ENCODE measurements around the gene DLG2. TPM values are rescaled to one million over a fixed set of nuclear protein-coding genes. Genes with fewer than 3 reads are reported as not detected.
"Not testable (repeated sequence)": the region's sequence is repeated elsewhere in the genome, so short reads cannot be mapped to it uniquely, and the experiment has no call there.

The DLG2 gene
- polyA plus RNA-seq, 1 donor, result 14.7 TPM

- DNase-seq, result no peak
These were observed 7.6 kb upstream of the DLG2 start for GRCh38 chr11:85634747-85635146.

DNA sequence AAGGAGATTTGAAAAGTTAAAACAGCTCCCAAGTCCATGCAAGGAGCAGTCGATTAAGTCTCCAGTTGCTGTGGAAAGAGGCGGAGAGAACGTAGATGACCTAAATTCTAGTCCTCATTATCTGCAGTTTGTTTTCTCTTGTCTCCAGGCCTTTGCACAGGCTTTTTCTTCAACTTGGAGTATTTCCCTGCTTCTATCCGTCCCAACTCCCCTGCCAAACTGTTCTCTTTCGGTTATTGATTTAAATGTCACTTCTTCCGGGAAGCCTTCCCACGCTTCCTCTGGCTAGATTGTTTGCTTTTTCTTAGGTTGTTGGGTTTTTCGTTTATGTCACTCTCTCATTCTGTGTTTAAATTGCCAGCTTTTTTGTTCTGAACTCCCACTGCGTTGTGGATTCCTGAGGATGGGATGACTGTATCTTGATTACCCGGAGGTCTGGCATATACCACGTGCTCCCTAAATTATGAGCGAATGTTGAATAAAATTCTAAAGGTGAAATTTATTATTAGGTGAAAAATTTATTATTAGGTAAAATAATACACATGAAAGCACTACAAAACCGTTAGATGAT, 1.7 kb upstream of the DLG2 start:
- no peak for DNase-seq

DNA sequence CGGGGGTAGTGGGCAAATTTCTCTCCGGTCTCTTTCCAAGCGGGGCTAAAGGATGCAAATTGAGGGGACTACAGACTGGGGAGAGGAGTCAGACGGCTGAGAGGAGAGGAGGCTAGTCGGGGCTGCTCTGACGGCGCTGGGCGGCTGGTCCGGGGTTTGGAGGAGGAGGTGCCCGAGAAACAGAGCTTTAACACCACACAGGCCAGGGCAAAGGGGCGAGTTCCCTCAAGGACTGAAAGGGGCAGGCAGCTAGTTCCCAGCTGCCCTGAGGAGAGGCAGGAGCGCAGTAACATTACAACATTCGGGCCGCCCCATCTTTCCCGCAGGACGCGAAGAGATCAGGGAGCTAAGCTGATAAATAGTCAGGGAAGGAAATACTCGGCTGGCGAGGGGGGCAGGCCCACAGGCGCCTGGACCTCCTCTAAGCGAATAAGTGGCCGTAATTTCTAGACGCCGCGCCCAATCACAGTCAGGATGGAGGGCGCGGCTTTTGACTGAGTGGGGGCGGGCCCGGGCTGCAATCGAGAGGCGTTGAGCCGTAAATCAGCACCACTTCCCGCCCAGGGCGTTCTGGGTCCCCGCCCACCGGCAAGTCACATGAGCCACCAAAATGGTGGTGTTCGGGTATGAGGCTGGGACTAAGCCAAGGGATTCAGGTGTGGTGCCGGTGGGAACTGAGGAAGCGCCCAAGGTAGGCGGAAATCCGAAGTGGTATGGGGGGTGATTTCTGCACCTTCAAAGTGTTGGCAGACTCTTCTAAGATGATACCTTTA, 1.0 kb upstream of the DLG2 start, which contains the start of gene TMEM126B:
TSS of gene TMEM126B (plus strand) at position 596 of the 773 bp plus-strand sequence. CDS start at position 611, 15 bp downstream.
- peak; percentile 97 for DNase-seq

GRCh38 chr11:85626496-85626895, 648 bp downstream of the DLG2 start:
- DNase-seq, result no peak

GRCh38 chr11:85620256-85620655, 6.9 kb downstream of the DLG2 start:
- DNase-seq, result no peak

- no peak for DNase-seq
These were observed 7.6 kb downstream of the DLG2 start for GRCh38 chr11:85619499-85619898.

DNA sequence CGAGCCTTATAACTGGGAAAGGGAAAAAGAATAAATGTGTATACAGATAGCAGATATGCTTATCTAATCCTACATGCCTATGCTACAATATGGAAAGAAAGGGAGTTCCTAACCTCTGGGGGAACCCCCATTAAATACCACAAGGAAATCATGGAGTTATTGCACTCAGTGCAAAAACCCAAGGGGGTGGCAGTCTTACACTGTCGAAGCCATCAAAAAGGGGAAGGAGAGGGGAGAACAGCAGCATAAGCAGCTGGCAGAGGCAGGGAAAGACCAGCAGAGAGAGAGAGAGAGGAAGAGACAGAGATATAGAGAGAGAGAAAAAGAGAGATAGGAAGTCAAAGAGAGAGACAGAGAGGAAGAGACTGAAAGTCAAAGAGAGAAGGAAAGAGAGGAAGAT, 15.5 kb downstream of the DLG2 start:
- not testable (repeated sequence) for DNase-seq

DNA sequence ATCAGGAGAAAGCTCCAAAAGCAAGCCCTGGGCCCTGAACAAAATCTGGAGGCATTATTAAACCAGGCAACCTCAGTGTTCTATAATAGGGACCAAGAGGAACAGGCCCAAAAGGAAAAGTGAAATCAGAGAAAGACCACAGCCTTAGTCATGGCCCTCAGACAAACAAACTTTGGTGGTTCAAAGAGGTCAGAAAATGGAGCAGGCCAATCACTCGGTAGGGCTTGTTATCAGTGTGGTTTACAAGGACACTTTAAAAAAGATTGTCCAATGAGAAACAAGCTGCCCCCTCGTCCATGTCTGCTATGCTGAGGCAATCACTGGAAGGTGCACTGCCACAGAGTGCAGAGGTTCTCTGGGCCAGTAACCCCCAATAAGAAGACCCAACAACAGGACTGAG, 17.9 kb downstream of the DLG2 start:
- not testable (repeated sequence) for DNase-seq

DNA sequence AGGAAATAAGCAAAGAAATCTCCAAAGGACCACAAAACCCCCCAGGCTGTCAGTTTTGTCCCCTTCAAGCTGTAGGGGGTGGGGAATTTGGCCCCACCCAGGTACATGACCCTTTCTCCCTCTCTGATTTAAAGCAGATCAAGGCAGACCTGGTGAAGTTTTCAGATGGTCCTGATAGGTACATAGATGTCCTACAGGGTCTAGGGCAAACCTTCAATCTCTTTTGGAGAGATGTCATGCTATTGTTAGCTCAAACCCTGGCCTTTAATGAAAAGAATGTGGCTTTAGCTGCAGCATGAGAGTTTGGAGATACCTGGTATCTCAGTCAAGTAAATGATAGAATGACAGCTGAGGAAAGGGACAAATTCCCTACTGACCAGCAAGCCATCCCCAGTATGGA, 18.5 kb downstream of the DLG2 start:
- not testable (repeated sequence) for DNase-seq

GRCh38 chr11:85606237-85606636, 20.9 kb downstream of the DLG2 start:
- DNase-seq, result not testable (repeated sequence)

DNA sequence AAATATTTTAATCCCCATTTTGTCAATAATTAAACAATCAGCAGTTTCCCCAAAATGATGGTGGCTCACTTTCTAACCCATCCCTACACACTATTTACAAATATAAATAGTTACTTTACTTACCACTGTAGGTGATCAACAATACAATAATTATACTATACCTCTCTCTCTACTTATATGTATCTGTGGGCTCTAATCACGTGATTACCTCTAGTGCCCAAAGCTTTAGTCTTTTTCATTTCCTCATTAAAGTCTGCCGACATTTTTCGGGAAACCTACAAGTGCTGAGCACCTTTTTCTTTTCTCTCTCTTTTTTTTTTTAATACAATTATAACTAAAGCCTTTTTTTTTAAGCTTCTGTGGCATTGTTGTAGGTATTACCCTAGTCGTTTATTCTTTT, 23.9 kb downstream of the DLG2 start:
- DNase-seq, result no peak

DNA sequence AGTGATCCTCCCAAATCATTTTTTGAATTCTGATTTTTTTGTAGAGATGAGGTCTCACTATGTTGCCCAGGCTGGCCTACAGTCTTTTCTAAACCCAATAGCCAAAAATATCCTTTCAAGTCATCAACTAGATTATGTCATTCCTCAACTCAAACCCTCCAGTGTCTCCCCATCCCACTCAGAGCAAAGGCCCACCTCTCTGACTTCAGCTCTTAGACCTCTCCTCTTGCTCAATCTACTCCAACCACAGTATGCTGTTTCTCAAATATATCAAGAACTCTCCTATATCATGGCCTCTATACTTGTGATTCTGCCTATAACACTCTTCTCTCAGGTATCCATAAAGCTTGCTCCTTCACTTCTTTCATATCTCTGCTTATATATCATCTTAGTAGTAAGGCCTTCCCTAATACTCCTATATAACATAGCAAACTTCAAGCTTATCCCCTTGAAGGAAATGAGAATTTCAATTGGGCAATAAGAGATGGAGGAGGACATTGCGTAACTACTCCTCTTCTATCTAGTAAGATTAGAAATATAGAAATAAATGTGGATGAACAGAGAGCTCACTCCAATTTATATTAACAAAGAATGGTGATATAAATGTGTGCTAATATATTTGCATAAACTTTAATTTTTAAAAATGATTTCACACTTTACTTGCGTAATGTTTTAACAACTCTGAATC, 24.5 kb downstream of the DLG2 start:
- no peak for DNase-seq

- DNase-seq, result no peak
These were observed 28.1 kb downstream of the DLG2 start for GRCh38 chr11:85599083-85599482.

- DNase-seq, result no peak
These were observed 30.3 kb downstream of the DLG2 start for GRCh38 chr11:85596886-85597285.

DNA sequence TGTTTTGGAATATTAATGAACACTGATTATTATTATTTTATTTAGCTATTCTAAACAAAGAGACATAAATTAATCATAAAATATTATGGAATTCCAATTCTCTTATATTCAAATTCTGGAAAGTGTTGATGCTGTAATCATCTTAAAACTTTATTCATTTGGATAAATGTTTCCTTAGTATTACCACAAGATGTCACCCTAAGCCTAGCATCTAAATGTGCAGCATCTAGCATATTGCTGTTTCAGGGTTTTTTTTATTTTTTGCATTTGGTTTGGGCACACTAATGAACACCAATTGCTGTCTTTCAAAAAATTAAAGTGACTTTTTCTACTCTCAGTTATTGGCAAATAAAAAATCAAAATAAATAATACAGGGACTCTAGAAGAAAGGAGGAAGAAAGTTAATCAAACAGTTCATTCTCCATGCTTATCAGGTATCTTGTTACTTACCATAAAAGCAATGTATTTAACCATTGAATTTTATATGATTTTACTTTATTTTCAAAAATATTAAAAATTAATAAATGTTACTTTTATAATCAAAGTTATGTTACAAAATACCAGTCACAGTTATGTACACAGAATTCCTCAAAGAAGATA, 31.8 kb downstream of the DLG2 start:
- peak; percentile 25 for DNase-seq

GRCh38 chr11:85590848-85591483, 36.2 kb downstream of the DLG2 start:
- DNase-seq, result peak; percentile 13

DNA sequence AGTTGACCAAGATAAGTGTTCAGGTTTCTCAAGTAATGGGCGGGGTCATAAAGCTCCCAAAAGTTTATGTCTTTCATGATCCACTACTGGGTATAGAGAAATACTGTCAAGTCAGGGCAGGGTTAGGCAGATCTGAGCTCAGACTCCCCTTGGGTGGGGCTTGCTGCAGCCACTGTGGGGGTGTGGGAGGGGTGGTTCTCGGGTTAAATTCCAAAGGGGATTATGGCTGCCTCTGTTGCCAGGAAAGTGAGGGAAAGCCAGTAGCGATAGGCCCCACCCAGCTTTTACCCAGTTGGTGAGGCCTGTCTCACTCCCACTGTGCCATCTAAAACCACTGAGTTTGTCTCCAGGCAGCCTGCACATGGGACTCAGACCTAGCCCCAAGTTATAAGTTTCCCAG, 37.8 kb downstream of the DLG2 start:
- no peak for DNase-seq

DNA sequence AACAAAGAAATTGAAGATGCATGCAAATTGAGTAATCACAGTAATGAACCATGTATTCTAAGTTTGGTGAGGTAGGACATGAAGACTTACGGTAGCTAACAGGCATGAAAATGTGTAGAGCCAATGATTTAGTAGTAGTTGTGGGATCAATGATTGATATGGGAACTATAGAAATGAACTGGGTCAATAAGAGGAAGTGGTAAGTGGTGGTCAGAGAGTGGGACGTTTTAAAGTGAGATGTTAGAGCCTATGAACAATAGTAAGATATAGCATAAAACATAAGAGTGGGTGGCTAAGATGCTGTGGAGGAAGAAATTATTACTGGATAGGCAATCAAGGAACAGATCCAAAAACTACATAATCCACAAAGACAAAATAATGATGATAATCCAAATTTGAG, 45.0 kb downstream of the DLG2 start:
- DNase-seq, result no peak

- DNase-seq, result no peak
These were observed 51.8 kb downstream of the DLG2 start for GRCh38 chr11:85575388-85575787.

DNA sequence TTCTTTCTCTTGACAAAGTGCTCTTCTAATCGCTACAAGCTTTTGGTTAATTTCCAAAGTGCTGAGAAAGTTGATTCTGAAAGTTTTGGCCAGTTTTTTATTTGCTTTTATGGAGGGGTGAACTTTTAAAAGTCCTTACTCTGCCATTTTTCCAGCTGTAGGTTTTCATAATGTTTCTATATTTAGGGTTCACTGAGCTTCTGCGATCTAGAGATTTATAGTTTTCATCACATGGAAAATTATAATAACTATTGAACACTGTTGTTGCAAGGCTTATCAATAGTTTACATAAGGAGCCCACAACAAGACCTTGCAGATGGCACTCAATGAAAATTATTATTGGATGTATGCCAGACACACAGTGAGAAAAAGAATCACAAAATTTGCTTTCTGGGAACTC, 55.1 kb downstream of the DLG2 start:
- DNase-seq, result no peak

- DNase-seq, result no peak
These were observed 57.6 kb downstream of the DLG2 start for GRCh38 chr11:85569525-85569924.

DNA sequence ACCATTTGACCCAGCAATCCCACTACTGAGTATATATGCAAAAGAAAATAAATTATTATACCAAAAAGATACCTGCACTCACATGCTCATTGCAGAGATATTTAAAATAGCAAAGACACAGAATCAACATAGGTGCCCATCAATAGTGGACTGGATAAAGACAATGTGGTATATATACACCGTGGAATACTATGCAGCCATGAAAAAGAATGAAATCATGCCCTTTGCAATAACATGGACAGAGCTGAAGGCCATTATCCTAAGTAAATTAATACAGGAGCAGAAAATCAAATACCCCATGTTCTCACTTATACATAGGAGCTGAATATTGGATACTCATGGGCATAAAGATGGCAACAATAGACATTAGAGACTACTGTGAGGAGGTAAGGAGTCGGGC, 68.7 kb downstream of the DLG2 start:
- DNase-seq, result no peak

GRCh38 chr11:85551881-85552280, 75.3 kb downstream of the DLG2 start:
- no peak for DNase-seq
